Measurements from ENCODE around the gene ZNF512B.

ZNF512B gene

DNA sequence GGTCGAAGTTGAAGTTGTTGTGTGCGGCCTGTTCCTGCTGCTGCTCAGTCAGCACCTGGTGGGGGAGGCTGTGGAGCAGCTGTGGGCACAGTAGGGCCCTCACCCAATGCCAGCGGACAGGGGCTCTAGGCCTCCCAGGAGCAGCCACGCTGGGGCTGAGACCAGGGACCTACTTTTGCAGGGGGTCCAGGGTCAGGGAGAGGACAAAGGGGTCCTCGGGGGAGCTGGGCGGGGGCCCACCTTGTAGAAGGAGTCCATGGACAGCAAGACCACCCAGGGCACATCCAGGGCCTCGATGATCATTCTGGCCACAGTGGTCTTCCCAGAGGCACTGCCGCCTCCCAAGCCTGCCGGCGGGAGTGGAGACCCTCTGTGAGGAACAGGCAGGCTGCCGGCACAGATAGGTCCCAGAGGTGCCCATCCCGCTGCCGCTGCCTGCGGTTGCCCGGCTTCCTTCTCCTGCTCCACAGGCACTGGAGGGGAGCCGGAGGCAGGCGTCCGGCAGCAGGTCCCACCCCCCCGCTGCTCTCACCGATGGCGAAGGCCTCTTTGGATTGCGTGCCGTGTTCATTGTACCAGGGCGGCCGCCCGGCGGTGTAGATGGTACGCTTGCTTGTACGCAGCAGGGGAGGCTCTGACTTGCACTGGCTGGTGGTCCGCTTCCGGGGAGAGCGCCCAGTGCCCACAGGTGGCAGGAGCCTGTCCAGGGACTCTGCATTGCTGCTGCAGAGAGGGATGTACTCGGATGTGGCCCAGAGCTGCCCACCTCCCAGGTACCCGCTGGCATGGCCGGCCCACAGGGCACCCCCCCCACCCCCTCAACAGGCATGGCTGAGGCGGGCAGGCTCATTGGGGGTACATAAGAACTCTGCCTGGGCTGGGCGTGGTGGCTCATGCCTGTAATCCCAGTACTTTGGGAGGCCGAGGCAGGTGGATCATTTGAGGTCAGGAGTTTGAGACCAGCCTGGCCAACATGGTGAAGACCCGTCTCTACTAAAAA lies 23.5 kb downstream of the ZNF512B start:
- DNase-seq = no peak

- DNase-seq = no peak
These were observed 24.6 kb downstream of the ZNF512B start for GRCh38 chr20:63945031-63945658.

DNA sequence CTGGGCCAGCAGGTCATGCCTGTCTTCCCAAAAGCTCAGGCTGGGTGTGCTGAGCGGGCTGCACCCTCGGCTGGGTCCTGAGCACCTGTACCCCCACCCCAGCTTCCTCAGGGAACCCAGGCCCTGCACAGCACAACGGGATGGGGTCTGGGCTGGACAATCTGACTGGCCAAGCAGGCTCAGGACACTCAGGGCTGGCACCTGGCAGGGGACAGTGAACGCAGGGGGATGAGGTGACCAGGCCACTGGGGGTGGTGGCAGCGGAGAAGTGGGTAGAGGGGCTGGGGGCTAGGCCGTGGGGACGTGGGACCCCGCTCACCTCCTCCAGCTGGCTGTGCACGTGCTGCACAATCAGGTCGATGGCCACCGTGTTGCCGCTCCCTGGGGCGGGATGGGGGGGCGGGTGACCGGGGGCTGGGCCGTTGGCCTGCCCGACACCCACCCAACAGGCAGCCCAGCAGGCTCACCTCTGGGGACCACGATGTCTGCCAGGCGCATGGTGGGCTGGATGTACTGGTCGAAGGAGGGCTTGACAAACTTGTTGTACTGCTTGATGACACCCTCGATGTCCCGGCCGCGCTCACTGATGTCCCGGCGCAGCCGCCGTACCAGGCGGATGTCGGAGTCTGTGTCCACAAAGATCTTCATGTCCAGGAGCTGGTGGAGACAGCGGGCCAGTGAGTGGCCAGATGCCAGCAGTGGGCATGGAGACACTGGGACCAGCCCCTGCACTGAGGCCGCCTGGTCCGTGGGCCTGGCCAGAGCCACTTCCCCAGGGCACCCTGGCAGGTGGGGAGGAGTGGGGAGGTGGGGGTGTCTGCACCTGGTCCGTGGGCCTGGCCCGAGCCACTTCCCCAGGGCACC lies 25.4 kb downstream of the ZNF512B start:
- DNase-seq = no peak

GRCh38 chr20:63943808-63944077 lies 26.0 kb downstream of the ZNF512B start:
- no peak for DNase-seq

DNA sequence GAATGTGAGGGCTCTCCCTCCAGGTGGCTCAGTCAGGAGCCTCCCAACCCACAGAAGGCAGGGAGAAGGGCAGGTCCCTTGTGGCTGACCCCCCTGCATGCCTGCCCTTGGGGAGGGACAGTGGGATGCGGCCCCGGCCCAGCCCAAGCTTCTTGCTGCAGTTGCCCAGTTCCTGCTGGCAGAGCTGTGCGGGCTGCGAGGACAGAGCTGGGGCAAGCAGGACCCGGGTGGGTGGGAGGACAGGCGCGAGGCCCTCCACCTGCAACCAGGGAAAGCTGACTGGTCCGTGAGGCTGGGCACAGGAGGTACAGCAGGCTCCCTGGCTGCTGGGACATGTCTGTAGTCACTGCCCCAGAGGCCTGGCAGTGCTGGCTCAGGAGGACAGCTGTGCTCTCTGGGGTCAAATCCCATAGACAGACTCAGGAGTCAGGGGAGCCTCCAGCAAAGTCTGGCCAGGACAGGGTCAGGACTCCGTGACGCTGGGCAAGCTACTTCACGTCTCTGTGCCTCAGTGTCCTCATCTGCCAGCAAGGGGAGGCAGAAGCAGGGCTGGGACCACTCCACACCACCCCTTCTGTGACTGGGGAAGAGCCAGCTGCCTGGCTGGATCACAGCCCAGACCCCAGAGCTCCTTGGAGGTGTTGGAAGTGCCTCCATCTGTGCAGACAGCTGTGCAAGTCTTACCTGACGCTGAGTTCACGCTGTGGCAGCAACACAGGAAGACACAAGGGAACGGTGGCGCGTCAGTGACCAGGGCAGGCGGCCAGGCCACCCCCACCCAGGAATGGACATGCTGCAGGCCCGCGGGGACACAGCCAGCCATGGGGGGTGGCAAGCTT lies 26.5 kb downstream of the ZNF512B start:
- DNase-seq = no peak

DNA sequence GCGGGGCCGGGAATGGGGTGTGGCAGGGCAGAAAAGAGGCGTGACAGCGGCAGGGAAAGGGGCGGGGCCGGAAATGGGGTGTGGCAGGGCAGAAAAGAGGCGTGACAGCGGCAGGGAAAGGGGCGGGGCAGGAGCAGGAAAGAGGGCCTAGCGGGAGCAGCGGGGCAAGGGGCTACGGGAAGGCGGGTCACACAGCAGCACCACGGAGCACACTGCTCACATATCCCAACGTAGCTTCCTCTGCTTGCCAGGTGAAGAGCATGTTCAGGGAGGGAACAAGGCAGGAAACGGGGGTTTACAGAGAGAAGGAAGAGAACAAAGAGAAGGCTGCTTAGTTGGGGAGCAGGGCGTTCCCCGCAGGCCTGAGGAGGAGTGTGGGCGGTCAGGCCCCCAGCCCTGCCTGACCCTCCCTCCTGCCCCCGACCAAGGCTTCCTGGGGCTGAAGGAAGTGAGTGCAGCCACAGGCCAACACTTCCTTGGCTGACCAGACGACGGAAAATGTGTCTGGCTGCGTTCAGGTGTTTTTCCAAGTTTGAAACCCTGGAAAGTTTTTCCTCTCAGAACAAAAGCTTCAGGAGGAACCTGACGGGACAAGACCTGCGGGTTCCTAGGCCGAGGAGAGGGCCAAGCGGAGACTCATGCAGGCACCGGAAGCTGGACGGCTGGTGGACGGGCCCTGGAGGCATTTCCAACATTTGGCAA lies 27.3 kb downstream of the ZNF512B start:
- peak; percentile 37 for DNase-seq

DNA sequence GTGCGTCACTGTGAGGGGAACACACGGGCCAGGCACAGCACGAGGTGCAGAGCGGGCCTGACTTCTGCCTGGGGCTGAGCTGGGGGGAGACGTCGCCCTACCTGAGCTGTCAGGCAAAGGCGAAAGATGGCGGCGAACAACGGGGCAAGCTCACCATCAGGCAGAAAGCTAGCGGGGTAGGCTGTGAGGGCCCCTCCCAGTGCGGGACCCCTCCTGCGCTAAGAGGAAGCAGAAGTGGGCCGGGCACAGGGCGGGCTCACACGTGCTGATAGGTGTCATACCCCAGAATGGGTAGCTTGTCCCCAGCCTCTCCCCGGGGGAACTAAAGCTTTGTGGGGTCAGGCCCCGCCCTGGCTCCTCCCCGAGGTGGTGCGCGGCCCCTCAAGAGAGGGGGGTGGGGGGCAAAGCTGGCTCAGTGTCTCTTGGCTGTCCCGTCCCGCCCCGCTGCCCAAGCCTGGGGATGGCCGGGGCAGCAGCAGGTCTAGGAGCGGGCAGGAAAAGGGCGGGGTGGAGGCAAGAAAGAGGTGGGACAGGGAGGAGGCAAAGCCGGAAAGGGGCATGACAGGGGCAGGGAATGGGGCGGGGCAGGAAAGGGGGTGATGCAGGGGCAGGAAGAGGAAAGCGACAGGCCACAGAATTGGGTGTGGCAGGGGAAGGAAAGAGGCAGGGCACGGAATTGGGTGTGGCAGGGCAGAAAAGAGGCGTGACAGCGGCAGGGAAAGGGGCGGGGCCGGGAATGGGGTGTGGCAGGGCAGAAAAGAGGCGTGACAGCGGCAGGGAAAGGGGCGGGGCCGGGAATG lies 28.2 kb downstream of the ZNF512B start:
- peak; percentile 79 for DNase-seq

GRCh38 chr20:63940472-63941266 lies 29.1 kb downstream of the ZNF512B start:
- no peak for DNase-seq

DNA sequence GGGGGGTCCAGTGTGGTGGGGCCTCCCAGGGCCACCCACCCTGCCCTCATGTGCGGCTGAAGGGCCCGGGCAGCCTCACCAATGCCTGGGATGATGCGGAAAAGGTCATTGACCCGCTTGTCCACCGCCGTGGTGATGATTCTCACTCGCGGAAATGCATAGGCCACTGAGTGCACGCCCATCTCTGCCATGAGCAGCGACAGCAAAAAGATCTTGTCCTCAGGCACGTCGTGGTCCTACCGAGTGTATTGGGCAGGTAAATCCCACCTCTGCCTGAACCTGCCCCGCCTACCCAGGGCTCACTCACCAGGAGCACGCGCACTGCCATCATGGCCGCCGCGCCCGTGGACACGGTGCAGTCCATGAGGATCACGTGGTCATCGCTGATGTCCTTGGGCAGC lies 29.7 kb downstream of the ZNF512B start:
- no peak for DNase-seq

DNA sequence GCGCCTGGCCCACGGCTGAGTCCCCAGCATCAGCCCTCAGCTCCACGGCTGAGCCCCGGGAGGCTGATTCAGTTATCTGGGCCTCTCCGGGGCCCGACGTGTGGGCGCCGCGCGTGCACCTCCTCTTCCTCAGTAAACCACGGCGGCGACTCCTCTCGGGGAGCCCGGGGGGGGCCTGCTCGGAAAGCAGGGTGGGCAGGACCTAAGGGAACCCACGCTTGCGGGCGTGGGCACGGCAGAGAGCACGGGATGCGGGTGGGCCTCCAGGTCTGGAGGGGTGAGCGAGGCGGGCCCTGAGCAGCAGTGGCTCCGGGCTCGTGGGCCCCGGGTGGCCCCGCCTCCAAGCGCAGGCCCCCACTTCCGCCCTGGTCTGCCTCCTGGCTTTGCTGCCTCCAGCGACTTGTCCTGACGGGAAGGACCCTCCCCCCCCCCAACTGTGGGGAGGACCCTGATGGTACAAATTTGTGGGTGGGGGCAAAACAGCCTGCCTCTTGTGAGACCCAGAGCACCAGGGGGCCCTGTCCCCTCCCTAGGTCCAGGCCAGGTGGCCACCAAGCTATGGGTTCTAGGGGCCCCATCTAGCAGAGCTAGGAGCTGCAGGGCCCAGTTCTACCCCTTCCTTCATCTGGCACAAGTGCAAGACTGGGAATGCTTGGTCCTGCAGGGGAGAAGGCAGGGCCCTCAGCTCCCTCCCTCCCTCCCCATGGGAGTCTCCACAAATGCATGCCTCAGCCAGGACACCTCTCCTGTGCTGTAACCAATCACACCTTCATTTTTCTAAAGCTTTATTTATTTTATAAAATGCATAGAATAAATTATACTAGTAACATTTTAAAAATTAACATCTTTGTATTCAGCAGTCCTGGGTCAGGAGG lies 30.4 kb downstream of the ZNF512B start:
- DNase-seq = no peak

DNA sequence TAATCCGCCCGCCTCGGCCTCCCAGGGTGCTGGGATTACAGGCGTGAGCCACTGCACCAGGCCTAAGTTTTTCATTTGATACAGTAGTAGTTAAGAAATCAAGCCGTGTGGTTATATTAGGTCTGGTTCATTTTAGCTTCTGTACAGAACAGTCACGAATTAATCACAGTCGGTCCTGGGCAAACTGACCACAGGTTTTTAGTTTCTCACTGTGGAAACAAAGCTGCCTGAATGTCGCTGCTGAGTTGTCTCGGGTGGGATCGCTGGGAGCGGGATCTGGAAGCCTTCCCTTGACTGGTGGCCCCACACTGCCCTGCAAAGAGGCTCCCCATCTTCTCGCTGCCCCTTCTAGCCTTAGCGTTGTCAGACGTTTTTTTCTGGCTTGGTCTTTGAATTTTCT lies 32.1 kb downstream of the ZNF512B start:
- no peak for DNase-seq

GRCh38 chr20:63935447-63935846 lies 34.3 kb downstream of the ZNF512B start:
- no peak for DNase-seq

DNA sequence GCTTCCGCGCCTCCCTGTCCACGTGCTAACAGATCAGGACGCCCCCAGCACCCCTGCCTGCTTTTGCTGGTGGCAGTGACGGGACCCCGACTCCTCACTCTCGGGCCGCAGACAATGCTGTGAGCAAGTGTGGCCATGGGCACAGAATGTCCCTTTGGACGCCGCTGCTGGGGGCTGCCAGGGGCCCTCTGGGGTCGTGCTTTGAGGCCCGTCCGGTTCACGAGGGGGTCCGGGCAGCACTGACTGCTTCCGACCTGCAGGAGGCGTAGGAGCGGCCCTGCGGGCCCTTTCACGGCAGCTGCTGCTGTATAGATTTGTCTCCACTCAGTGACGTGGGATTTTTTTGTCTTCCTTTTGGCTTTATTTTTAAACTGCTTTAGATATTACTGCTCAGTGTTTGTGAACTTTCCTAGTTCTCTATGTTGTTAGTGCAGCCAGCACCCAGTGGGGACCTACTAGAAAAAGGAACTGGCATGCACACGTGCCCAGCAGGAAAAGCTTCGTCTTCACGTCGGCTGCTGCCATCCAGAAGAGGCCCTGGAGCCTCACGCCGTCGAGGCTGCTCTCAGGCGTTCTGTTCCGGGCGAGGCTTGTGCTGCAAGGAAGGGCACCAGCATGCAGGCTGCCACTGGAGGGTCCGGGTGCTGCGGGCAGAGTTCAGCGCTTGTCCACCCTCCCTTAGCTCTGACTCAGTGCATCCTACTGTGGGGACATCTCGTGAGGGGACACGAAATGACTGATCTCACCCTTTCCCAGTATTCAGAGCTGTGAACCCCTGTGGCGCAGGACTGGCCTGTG lies 35.3 kb downstream of the ZNF512B start:
- no peak for DNase-seq

DNA sequence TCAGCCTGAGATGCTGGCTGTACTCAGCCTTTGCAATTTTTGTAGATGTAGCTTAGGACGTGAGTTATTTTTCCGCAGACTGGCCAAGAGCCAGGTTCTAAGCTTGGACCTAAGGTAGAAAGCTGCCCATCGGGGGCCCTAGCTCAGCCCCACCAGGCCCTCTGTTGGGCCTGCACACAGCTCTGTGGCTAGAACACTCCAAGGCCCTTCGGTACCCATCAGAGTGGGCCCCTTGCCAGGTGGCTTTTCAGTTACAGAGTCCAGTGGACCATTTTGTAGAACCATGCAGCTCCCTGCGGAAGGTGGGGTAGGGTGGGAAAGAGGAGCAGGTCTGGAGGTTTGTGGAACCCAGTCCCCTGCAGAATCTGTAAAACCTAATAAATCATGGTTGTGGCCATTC lies 36.1 kb downstream of the ZNF512B start:
- no peak for DNase-seq

DNA sequence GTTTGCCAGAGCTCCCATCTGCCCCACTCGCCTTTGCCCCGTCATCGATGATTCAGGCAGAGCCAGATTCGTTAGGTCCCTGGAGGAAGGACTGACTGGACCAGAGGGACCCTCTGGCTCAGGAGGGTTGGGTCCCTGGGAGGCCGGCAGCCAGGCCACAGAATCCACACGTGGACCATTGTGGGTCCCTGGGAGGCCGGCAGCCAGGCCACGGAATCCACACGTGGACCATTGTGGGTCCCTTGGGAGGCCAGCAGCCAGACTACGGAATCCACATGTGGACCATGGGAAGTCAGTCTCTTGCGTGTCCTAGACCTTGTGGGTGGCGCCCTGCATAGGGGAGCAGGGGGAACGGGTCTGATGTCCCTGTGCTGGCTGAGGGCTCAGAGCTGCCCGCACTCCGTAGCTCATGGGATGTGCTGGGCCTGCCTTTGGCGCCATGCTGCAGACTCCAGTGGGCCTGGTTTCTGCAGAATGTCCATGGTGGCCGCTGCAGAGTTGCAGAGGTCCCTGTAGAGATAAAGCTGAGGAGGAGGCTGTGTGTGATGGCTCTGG lies 37.0 kb downstream of the ZNF512B start:
- no peak for DNase-seq

- DNase-seq = no peak
These were observed 38.0 kb downstream of the ZNF512B start for GRCh38 chr20:63931735-63932134.

DNA sequence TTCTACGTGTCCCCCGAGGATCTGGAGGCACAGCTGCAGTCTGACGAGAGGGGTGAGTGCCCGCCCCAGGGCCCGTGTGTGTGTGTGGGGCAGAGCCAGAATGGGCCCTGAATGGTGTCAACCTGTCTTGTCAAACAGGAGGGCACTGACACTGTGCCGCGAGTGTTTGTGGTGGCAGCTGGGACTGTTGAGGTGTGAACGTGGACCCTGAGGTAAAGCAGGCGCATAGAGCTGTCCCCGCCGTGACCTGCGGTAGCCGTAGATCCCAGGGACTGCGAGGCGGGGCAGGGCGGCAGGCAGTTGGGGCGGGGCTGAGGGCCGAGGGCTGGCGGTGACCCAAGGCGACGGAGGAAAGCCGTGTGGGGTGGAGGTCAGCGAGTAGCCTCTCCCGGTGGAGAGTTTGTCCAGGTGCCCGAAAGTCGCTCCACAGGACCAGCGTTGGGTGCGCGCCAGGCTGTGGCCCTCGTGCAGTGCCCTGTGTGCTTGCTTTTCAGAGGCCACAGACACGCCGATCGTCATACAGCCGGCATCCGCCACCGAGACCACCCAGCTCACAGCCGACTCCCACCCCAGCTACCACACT lies 38.7 kb downstream of the ZNF512B start:
- DNase-seq = no peak

All from central memory CD4-positive, alpha-beta T cell (primary cell).